AG09309 (cell line): ENCODE results near the gene TMEM184C.

Experiments
- DNase-seq: peaks from one replicate; pipeline ENCODE4 v3.0.0-alpha.2; 2010; ENCODE audit warnings: low read depth
- H3K4me3 ChIP-seq: 2 replicates; pipeline ENCODE4 v1.5.1; 2011; ENCODE audit warnings: mild to moderate bottlenecking, low read depth, low read length, moderate library complexity; ENCODE audit not compliant: control insufficient read depth
- TF ChIP-seq, protein P1 (sequence below): IDR thresholded peaks from 2 replicates; pipeline ENCODE4 v1.5.1; 2011; ENCODE audit warnings: mild to moderate bottlenecking, low read depth, low read length, inconsistent platforms; ENCODE audit not compliant: insufficient read depth, control insufficient read depth; ENCODE audit errors: missing control alignments

Gene TMEM184C

DNA sequence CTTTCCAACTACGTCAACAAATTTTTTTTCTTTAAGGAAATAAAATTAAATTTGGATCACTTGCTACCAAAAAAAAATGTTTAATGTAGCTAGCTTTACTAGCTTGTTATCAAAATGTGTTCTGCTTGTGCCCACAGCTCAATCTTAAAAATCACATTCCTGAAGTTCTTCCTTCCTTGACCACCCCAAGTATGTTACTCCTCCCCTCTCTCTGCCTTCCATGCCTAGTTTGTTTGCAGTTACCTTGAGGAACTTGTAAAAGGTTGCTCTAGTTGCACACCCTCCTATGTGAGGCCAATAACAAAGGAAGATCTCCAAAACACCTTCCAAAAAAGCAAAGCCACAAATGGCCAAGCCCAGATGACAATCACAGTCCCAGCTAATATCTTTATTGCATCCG is 19.6 kb upstream of the TMEM184C start:
- DNase-seq: no peak
- TF ChIP-seq, protein P1, sequence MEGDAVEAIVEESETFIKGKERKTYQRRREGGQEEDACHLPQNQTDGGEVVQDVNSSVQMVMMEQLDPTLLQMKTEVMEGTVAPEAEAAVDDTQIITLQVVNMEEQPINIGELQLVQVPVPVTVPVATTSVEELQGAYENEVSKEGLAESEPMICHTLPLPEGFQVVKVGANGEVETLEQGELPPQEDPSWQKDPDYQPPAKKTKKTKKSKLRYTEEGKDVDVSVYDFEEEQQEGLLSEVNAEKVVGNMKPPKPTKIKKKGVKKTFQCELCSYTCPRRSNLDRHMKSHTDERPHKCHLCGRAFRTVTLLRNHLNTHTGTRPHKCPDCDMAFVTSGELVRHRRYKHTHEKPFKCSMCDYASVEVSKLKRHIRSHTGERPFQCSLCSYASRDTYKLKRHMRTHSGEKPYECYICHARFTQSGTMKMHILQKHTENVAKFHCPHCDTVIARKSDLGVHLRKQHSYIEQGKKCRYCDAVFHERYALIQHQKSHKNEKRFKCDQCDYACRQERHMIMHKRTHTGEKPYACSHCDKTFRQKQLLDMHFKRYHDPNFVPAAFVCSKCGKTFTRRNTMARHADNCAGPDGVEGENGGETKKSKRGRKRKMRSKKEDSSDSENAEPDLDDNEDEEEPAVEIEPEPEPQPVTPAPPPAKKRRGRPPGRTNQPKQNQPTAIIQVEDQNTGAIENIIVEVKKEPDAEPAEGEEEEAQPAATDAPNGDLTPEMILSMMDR: no peak
- no peak overlapping the region for H3K4me3 ChIP-seq

DNA sequence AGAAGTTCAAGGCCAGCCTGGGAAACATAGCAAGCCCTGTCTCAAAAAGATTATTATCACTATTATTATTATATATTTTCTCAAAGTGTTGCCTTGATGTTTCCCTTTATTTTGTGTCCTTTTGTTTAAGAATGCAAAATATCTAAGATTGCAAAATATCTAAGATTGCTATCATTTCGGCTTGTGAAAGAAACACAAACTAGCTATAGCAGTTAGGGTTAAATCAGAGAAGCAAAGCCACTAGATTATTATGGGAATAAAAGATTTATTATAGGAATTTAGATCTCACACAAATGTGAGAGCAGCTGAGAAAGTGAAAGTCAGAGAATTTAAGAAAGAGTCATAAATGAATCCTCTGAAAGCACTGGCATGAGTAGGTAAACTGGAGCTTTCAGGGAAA is 18.0 kb upstream of the TMEM184C start:
- no peak overlapping the region for H3K4me3 ChIP-seq
- TF ChIP-seq, protein P1: no peak
- no peak for DNase-seq

DNA sequence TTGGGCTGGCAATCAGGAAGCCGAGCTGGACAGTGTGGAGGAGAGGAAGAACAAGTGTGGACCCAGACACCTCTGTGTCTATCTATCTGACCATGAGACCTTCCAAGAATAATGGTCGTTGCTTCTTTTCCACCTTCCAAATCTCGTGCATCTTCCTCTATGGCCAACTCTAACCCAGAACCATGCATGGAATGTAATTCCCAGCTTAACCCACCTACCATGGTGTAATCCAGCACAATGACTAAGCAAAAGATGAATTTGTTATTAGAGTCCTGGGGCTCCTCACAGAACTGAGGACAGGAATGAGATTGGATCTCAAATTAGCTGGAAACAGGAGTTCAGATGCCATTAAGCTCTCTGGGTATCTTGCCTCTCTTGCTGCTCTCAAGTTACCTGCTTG is 17.4 kb upstream of the TMEM184C start:
- TF ChIP-seq, protein P1: no peak
- H3K4me3 ChIP-seq: no peak overlapping the region
- no peak for DNase-seq

DNA sequence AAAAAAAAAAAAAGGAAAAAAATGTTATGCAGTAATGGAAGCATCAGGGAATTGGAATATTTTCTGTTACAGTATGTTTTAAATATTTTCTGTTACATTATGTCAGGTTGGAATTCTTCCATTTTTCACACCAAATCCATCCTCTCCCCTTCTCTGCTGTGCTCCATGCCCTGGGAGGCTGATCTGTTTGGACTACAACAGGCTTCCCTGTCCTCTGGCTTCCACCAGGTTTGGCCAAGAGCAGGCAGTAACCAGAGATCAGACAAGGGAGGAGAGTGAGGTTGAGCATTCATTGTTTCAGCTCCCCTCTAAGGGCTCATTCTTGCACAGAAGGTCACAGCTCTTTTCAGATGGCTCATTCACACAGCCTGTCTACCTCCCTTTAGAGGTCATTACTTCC is 11.7 kb upstream of the TMEM184C start:
- no peak overlapping the region for H3K4me3 ChIP-seq
- DNase-seq: no peak
- TF ChIP-seq, protein P1: no peak

DNA sequence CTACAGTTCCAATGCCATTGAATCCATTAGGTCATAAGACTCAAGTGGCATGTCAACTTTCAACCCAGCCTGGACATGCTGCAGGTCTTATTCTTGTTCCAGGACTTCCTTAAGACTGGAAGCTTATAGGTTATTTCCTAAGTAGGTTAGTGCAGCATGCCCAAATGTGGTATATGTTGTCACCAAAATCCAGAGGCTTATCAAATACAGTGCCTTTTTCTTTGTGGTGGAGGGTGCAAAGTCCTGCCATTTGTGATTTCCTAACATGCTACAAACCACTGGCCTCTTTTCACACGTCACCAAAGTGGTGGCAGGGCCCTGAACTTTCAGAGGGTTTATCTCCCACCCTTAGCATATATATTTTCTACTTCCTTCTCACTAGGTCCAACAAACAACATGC is 9.7 kb upstream of the TMEM184C start:
- TF ChIP-seq, protein P1: no peak
- no peak for DNase-seq
- H3K4me3 ChIP-seq: no peak overlapping the region

DNA sequence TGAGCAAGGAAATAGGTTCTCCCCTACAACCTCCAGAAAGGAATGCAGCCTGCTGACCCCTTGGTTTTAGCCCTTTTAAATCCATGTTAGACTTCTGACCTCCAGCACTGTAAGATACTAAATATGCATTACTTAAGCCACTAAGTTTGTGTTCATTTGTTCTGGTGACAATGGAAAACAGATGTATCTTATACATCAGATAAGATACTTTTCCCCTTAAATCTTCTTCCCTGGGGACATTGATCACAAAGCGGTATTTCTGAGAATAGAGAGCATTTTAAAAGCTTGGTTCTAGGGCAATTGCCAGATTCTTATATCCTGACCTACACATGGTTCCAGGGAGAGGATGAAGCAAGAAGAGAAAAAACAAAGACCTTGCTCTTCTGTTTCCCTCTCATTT is 6.5 kb upstream of the TMEM184C start:
- DNase-seq: no peak
- TF ChIP-seq, protein P1: no peak
- no peak overlapping the region for H3K4me3 ChIP-seq

DNA sequence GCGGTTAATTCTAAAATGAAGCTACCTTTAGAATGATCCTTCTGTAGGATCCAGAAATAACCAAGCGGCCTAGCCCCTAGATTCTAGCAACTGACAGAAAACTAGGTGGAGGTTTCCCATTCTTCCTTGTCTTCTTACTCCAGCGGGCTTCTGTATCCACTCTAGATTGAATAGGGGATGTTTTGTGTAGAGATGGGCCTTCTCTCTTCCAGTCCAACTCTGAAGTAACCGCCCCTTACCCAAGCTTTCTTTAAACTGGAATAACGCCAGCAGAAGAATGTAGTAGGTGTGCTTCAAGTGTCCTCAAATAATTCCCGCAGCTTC is 386 bp upstream of the TMEM184C start:
- no peak for DNase-seq
- TF ChIP-seq, protein P1: no peak
- H3K4me3 ChIP-seq: peak overlapping the region; percentile 83
